SU-DHL-6 (cell line): ENCODE data around the gene NR2F2.

Source experiments
- H2AFZ ChIP-seq: fragments of 200-600 bp; sonication (generic); 2 replicates; pipeline ENCODE4 v1.6.1; 2014; ENCODE audit warnings: low read depth, mild to moderate bottlenecking, moderate library complexity, mixed read lengths, antibody characterized with exemption, low read length; ENCODE audit not compliant: severe bottlenecking
- H3F3A ChIP-seq: fragments of 200-600 bp; shearing (Covaris generic); 2 replicates; pipeline ENCODE4 v1.6.0; 2016; ENCODE audit warnings: antibody characterized with exemption, mild to moderate bottlenecking; ENCODE audit not compliant: insufficient read depth
- H3K27ac ChIP-seq: fragments of 200-600 bp; sonication (generic); 2 replicates; pipeline ENCODE4 v1.5.1; 2016; ENCODE audit warnings: low read depth, mild to moderate bottlenecking, low read length, moderate library complexity, mixed read lengths
- H3K27me3 ChIP-seq: fragments of 200-600 bp; sonication (generic), shearing (Covaris generic); 2 replicates; pipeline ENCODE4 v1.6.0; 2014; ENCODE audit warnings: mild to moderate bottlenecking, low read length
- H3K36me3 ChIP-seq: fragments of 200-600 bp; sonication (generic); 2 replicates; pipeline ENCODE4 v1.6.1; 2014; ENCODE audit warnings: mild to moderate bottlenecking, low read length, mixed read lengths
- H3K4me2 ChIP-seq: fragments of 300-600, 200-600 bp; shearing (Covaris generic), sonication (generic); 2 replicates; pipeline ENCODE4 v1.6.0; 2014; ENCODE audit warnings: low read length, low read depth, mild to moderate bottlenecking; ENCODE audit not compliant: poor library complexity, severe bottlenecking
- H3K4me3 ChIP-seq: fragments of 200-600 bp; sonication (generic); 2 replicates; pipeline ENCODE4 v1.5.1; 2014; ENCODE audit warnings: antibody characterized with exemption, low read length, mild to moderate bottlenecking, mixed read lengths; ENCODE audit not compliant: insufficient read depth, poor library complexity, severe bottlenecking
- H3K79me2 ChIP-seq: fragments of 200-600 bp; sonication (generic); 2 replicates; pipeline ENCODE4 v1.6.1; 2014; ENCODE audit warnings: mild to moderate bottlenecking, low read length, moderate library complexity; ENCODE audit not compliant: insufficient read depth
- H3K9ac ChIP-seq: fragments of 200-600 bp; sonication (generic); 2 replicates; pipeline ENCODE4 v1.7.0; 2014; ENCODE audit warnings: mild to moderate bottlenecking, low read length
- H3K9me2 ChIP-seq: fragments of 200-600 bp; sonication (generic); replicated peaks from 2 replicates; pipeline ENCODE4 v1.6.1; 2014; ENCODE audit warnings: low read length; ENCODE audit not compliant: insufficient read depth
- H3K9me3 ChIP-seq: fragments of 200-600 bp; sonication (generic); 2 replicates; pipeline ENCODE4 v1.6.1; 2014; ENCODE audit warnings: low read length, mixed read lengths; ENCODE audit not compliant: insufficient read depth
- H4K20me1 ChIP-seq: fragments of 200-600 bp; sonication (generic); 2 replicates; pipeline ENCODE4 v1.6.1; 2014; ENCODE audit warnings: low read depth, mild to moderate bottlenecking, antibody characterized with exemption, low read length, moderate library complexity, mixed read lengths
- CTCF ChIP-seq: fragments of 200-600 bp; sonication (generic); IDR thresholded peaks from one replicate; pipeline ENCODE4 v1.5.1; 2017; ENCODE audit warnings: antibody characterized with exemption, mild to moderate bottlenecking, low read length, moderate library complexity; ENCODE audit not compliant: insufficient read depth, poor library complexity, severe bottlenecking
- EZH2phosphoT487 ChIP-seq: fragments of 200-600 bp; sonication (generic), shearing (Covaris generic); conservative IDR thresholded peaks from 2 replicates; pipeline ENCODE4 v1.6.1; 2018; ENCODE audit warnings: mild to moderate bottlenecking, antibody characterized with exemption, low read length, moderate library complexity, mixed read lengths

The NR2F2 gene

DNA sequence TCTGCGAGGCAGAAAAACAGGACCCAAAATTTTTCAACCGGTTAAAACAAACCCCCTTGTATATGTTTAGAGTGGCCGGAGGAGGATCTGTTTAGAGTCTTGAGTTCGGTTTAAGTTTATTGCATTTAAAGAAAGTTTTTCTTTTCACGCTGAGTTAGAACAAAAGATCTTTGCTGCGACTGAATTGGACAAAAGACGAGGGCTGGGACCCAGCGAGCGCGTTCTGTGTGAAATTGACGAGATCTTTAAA, 9.8 kb downstream of the NR2F2 start:
- no peaks in the 10 kb centered on the region for H3F3A ChIP-seq
- H3K9me3 ChIP-seq, result no peaks in the 10 kb centered on the region
- H3K36me3 ChIP-seq, result no peaks in the 10 kb centered on the region
- H3K9me2 ChIP-seq, result no peaks in the 10 kb centered on the region
- H3K9ac ChIP-seq, result no peak overlapping the region
- H3K79me2 ChIP-seq, result no peaks in the 10 kb centered on the region
- TF ChIP-seq CTCF (no peak), EZH2phosphoT487 (no peak)
- H3K27ac ChIP-seq, result no peak overlapping the region
- no peaks in the 10 kb centered on the region for H4K20me1 ChIP-seq
- no peak overlapping the region for H3K4me3 ChIP-seq
- H2AFZ ChIP-seq, result no peak overlapping the region
- no peaks in the 10 kb centered on the region for H3K27me3 ChIP-seq
- no peak overlapping the region for H3K4me2 ChIP-seq

- Histone ChIP-seq H3K36me3 (no peaks in the 10 kb centered on the region), H3K9me2 (no peaks in the 10 kb centered on the region), H3K9ac (no peak overlapping the region), H2AFZ (no peak overlapping the region), H3K27me3 (no peaks in the 10 kb centered on the region), H3K4me3 (no peak overlapping the region), H3F3A (no peaks in the 10 kb centered on the region), H3K79me2 (no peaks in the 10 kb centered on the region), H3K4me2 (no peak overlapping the region), H3K27ac (no peak overlapping the region), H4K20me1 (no peaks in the 10 kb centered on the region), H3K9me3 (no peaks in the 10 kb centered on the region)
- TF ChIP-seq CTCF, result no peak
- TF ChIP-seq EZH2phosphoT487, result no peak
These were observed 10.4 kb downstream of the NR2F2 start for GRCh38 chr15:96340598-96341512.

DNA sequence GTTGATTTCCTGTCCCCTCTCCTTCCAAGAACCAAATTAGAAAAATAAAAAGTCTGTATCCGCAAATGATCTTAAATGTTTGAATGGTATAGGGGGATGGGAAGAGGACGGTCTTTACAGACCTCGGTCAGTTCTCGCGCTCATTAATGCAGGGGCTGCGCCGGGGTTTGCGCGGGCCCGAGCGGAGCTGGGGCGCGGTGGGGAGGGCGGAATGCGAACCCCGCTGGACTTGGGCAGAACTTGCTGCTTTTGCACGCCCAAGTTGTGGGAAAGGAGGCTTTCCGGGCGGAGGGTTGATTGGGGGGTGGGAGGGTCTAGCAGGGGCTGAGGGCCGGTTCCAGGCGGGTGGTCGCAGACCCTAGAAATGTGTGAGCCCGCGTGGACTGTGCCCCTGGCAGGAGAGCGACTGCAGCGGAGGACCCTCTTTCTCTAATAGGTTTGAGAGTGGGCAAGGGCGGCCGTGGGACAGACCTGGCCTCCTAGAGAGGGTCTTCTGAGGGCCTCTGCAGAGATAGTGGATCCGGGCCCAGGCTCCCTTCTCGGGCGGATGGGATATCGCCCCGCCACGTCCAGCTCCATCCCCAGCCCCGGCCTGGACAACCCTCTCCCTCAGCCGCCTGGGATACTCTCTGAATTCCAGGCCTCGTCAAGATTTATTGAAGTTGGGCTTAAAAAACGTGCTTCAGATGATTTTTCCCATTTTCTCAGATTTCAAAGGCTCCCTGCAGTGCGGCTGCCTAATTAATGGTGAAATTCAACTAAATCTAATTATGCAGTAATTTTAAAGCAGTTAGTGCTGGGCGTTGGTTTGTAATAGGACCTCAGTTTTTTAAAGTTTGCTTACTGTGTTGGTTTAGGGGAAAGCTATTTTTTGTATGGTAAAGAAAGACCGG, 11.3 kb downstream of the NR2F2 start:
- TF ChIP-seq CTCF (no peak), EZH2phosphoT487 (no peak)
- H3K4me3 ChIP-seq, result no peak overlapping the region
- H3K36me3 ChIP-seq, result no peaks in the 10 kb centered on the region
- H3F3A ChIP-seq, result no peaks in the 10 kb centered on the region
- no peaks in the 10 kb centered on the region for H3K9me2 ChIP-seq
- no peak overlapping the region for H3K4me2 ChIP-seq
- no peak overlapping the region for H3K9ac ChIP-seq
- no peak overlapping the region for H2AFZ ChIP-seq
- H3K27ac ChIP-seq, result no peak overlapping the region
- no peaks in the 10 kb centered on the region for H3K79me2 ChIP-seq
- H4K20me1 ChIP-seq, result no peaks in the 10 kb centered on the region
- H3K27me3 ChIP-seq, result no peaks in the 10 kb centered on the region
- no peaks in the 10 kb centered on the region for H3K9me3 ChIP-seq
